ENCODE measurements around the gene PHKA2. TPM values are rescaled to one million over a fixed set of nuclear protein-coding genes. Genes with fewer than 3 reads are reported as not detected.

PHKA2 gene
- 100 to 1,000 TPM in 2 of 6 experiments, 10 to 100 TPM in 4; 48.9 to 114 (median 62.1) TPM for total RNA-seq
- long read RNA-seq, partial matches to known transcripts, result 2 of 5 reads
- long read RNA-seq, other reads (novel, unspliced or antisense), result 2 of 5 reads

- 0% methylated on average over 4 of the region's 64 CpGs for WGBS (ENCODE audit: insufficient coverage, low coverage, low lambda C conversion rate, missing lambda C conversion rate)
- H3K4me1 ChIP-seq, result no peaks in the 10 kb centered on the region
- peak within 1 kb of the TSS; percentile 76 to 83 (median 80) for H3K27ac ChIP-seq
- no peaks in the 10 kb centered on the region for H3K36me3 ChIP-seq
- ATAC-seq (peak; percentile 50 to 76 (median 70)), DNase-seq (peak; percentile 75 to 80 (median 80))
- TF ChIP-seq POLR2A (IDR thresholded peaks at IDR 0.05) (no peak), CTCF (IDR thresholded peaks at IDR 0.05) (no peak)
- peak within 1 kb of the TSS; percentile 53 to 68 (median 67) for H3K4me3 ChIP-seq
- H3K9me3 ChIP-seq, result no peaks in the 10 kb centered on the region
- intact Hi-C loops (cut with DNase I), result no loop called here
- H3K27me3 ChIP-seq, result no peaks in the 10 kb centered on the region
Observed at GRCh38 chrX:18983666-18984380, at the start of gene PHKA2. TSS of gene PHKA2 (minus strand) at chrX:18984114. CDS start at chrX:18983932, 182 bp downstream.

GRCh38 chrX:19030805-19031204, 46.9 kb upstream of the PHKA2 start:
- TF ChIP-seq POLR2A (IDR thresholded peaks at IDR 0.05) (no peak), CTCF (IDR thresholded peaks at IDR 0.05) (no peak)
- DNase-seq (no peak), ATAC-seq (no peak)

GRCh38 chrX:19028560-19028959, 44.6 kb upstream of the PHKA2 start:
- intact Hi-C loops (cut with DNase I), result no loop called here
- ATAC-seq (no peak), DNase-seq (no peak)
- TF ChIP-seq CTCF (IDR thresholded peaks at IDR 0.05) (no peak), POLR2A (IDR thresholded peaks at IDR 0.05) (no peak)
- Histone ChIP-seq H3K27ac (no peak overlapping the region), H3K4me3 (no peak overlapping the region), H3K9me3 (no peaks in the 10 kb centered on the region), H3K4me1 (no peaks in the 10 kb centered on the region), H3K27me3 (no peaks in the 10 kb centered on the region), H3K36me3 (no peaks in the 10 kb centered on the region)
- 46% methylated on average over 5 of the region's 6 CpGs for whole genome bisulfite sequencing (ENCODE audit: insufficient coverage, low coverage, low lambda C conversion rate, missing lambda C conversion rate)

More at GRCh38 chrX:19030805-19031204, 46.9 kb upstream of the PHKA2 start:
- Histone ChIP-seq H3K27me3 (no peaks in the 10 kb centered on the region), H3K9me3 (no peaks in the 10 kb centered on the region), H3K4me3 (no peak overlapping the region), H3K4me1 (no peaks in the 10 kb centered on the region), H3K27ac (no peak overlapping the region), H3K36me3 (no peaks in the 10 kb centered on the region)
- intact Hi-C loops (cut with DNase I), result no loop called here
- 68% methylated on average over 3 of the region's 3 CpGs for WGBS (ENCODE audit: insufficient coverage, low coverage, low lambda C conversion rate, missing lambda C conversion rate)

GRCh38 chrX:19024366-19024765, 40.5 kb upstream of the PHKA2 start:
- H3K27ac ChIP-seq, result no peak overlapping the region
- no peak for DNase-seq
- ATAC-seq, result no peak
- no peak overlapping the region for H3K4me3 ChIP-seq
- TF ChIP-seq CTCF (IDR thresholded peaks at IDR 0.05), result no peak
- no peak for TF ChIP-seq POLR2A (IDR thresholded peaks at IDR 0.05)
- no peaks in the 10 kb centered on the region for H3K9me3 ChIP-seq
- H3K36me3 ChIP-seq, result no peaks in the 10 kb centered on the region
- no peaks in the 10 kb centered on the region for H3K4me1 ChIP-seq
- intact Hi-C loops (cut with DNase I), result no loop called here
- H3K27me3 ChIP-seq, result no peaks in the 10 kb centered on the region
- WGBS (ENCODE audit: insufficient coverage, low coverage, low lambda C conversion rate, missing lambda C conversion rate), result 65% methylated on average over 3 of the region's 4 CpGs

Measured in right lobe of liver (tissue), 6 donors.